Loucy (cell line): ENCODE data around the gene PIK3C2A.

Experiments
- H2AFZ ChIP-seq: fragments of 200-600 bp; sonication (generic); 2 replicates; pipeline ENCODE4 v1.6.0; 2016; ENCODE audit warnings: antibody characterized with exemption, mild to moderate bottlenecking, low read length, moderate library complexity
- H3F3A ChIP-seq: fragments of 200-600 bp; 2 replicates; pipeline ENCODE4 v1.6.0; 2016; ENCODE audit warnings: antibody characterized with exemption, low read depth, mild to moderate bottlenecking
- H3K27me3 ChIP-seq: fragments of 200-600 bp; sonication (generic); 2 replicates; pipeline ENCODE4 v1.6.1; 2014; ENCODE audit warnings: low read length, mild to moderate bottlenecking; ENCODE audit not compliant: insufficient read depth, poor library complexity, severe bottlenecking
- H3K36me3 ChIP-seq: fragments of 200-600 bp; sonication (generic); 2 replicates; pipeline ENCODE4 v1.6.1; 2016; ENCODE audit warnings: low read length; ENCODE audit not compliant: insufficient read depth
- H3K4me1 ChIP-seq: fragments of 200-600 bp; sonication (generic); 2 replicates; pipeline ENCODE4 v1.5.1; 2014; ENCODE audit warnings: low read length, mild to moderate bottlenecking; ENCODE audit not compliant: insufficient read depth, poor library complexity, severe bottlenecking
- H3K4me2 ChIP-seq: fragments of 200-600 bp; sonication (generic); 2 replicates; pipeline ENCODE4 v1.6.0; 2014; ENCODE audit warnings: antibody characterized with exemption, low read length, low read depth, mild to moderate bottlenecking; ENCODE audit not compliant: poor library complexity, severe bottlenecking
- H3K4me3 ChIP-seq: fragments of 200-600 bp; sonication (generic); 2 replicates; pipeline ENCODE4 v1.5.1; 2014; ENCODE audit warnings: low read length, mild to moderate bottlenecking, mixed read lengths; ENCODE audit not compliant: poor library complexity, severe bottlenecking
- H3K79me2 ChIP-seq: fragments of 200-600 bp; sonication (generic); 2 replicates; pipeline ENCODE4 v1.6.1; 2014; ENCODE audit warnings: low read length; ENCODE audit not compliant: insufficient read depth
- H3K9ac ChIP-seq: fragments of 200-600 bp; sonication (generic); 2 replicates; pipeline ENCODE4 v1.6.0; 2014; ENCODE audit warnings: mild to moderate bottlenecking, low read depth, low read length, moderate library complexity; ENCODE audit not compliant: poor library complexity, severe bottlenecking
- H3K9me2 ChIP-seq: fragments of 200-600 bp; sonication (generic); replicated peaks from 2 replicates; pipeline ENCODE4 v1.6.1; 2016; ENCODE audit warnings: low read depth, low read length, mixed read lengths
- H3K9me3 ChIP-seq: fragments of 200-600 bp; sonication (generic); 2 replicates; pipeline ENCODE4 v1.6.1; 2014; ENCODE audit warnings: mild to moderate bottlenecking, antibody characterized with exemption, low read length, low read depth; ENCODE audit not compliant: insufficient read depth
- H4K20me1 ChIP-seq: fragments of 200-600 bp; sonication (generic); 2 replicates; pipeline ENCODE4 v1.6.0; 2014; ENCODE audit warnings: antibody characterized with exemption, low read length, mild to moderate bottlenecking; ENCODE audit not compliant: insufficient read depth, poor library complexity, severe bottlenecking
- EZH2phosphoT487 ChIP-seq: fragments of 200-600 bp; IDR thresholded peaks from 2 replicates; pipeline ENCODE4 v1.6.1; 2018; ENCODE audit warnings: antibody characterized with exemption, mild to moderate bottlenecking, moderate library complexity, borderline replicate concordance
- TF ChIP-seq, protein P1 (sequence below): fragments of 200-600 bp; sonication (generic); conservative IDR thresholded peaks from 2 replicates; pipeline ENCODE4 v1.5.1; 2014; ENCODE audit warnings: mild to moderate bottlenecking, antibody characterized with exemption, low read length

Gene PIK3C2A, protein sequence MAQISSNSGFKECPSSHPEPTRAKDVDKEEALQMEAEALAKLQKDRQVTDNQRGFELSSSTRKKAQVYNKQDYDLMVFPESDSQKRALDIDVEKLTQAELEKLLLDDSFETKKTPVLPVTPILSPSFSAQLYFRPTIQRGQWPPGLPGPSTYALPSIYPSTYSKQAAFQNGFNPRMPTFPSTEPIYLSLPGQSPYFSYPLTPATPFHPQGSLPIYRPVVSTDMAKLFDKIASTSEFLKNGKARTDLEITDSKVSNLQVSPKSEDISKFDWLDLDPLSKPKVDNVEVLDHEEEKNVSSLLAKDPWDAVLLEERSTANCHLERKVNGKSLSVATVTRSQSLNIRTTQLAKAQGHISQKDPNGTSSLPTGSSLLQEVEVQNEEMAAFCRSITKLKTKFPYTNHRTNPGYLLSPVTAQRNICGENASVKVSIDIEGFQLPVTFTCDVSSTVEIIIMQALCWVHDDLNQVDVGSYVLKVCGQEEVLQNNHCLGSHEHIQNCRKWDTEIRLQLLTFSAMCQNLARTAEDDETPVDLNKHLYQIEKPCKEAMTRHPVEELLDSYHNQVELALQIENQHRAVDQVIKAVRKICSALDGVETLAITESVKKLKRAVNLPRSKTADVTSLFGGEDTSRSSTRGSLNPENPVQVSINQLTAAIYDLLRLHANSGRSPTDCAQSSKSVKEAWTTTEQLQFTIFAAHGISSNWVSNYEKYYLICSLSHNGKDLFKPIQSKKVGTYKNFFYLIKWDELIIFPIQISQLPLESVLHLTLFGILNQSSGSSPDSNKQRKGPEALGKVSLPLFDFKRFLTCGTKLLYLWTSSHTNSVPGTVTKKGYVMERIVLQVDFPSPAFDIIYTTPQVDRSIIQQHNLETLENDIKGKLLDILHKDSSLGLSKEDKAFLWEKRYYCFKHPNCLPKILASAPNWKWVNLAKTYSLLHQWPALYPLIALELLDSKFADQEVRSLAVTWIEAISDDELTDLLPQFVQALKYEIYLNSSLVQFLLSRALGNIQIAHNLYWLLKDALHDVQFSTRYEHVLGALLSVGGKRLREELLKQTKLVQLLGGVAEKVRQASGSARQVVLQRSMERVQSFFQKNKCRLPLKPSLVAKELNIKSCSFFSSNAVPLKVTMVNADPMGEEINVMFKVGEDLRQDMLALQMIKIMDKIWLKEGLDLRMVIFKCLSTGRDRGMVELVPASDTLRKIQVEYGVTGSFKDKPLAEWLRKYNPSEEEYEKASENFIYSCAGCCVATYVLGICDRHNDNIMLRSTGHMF (N-terminal part only)

DNA sequence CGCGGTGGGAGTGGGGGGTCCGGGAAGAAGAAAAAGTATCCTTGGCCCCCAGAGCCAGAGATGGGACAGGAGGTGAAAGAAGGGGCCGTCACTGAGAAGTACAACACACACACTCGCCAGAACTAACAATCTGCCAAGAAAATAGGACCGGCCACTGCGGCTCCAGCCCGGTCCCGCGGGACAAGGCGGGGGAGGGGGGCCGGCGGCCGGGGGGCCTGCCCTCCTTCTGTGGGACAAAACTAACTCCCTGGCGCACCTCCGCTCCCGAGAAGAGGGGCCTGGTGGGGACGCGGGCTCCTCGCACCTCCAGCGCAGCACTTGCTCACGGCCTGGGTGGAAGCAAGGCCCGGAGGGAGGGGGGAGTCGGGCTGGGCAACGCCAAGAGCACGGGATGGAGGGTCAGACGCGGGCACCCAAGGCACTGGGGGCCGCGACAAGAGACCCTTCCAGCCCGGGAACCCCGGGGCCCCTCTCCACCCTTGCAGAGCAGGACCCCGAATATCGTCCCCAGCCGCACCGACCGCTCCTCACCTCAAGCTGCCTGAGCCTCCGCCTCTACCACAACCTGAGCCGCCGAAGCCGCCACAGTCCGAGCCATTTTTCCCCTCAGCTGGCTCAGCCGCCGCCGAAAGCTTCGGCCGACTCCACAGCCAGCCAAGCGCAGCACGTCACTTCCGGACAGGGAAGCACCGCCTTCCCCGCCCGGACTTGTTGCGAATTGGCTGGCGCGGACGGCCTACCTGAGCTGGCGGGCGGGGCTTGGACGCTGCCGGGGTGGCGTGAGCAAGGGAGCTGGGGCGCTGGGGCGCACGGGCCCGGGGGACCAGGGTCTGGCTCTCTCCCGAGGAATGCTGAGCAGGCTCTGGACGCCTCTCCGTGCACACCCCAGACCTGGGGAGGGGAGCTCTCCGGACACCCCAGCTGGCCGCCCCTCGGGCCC lies at the start of gene PIK3C2A:
PIK3C2A (minus strand) TSS at position 670 of the 940 bp plus-strand sequence. CDS start 38,245 bp downstream, outside the sequence.
- Histone ChIP-seq H3K27me3 (no peaks in the 10 kb centered on the region), H3K9ac (peak within 1 kb of the TSS; percentile 88), H3K79me2 (peaks cover 49% of the 10 kb centered on the region), H2AFZ (peak within 1 kb of the TSS; percentile 90), H3K4me2 (peak within 1 kb of the TSS; percentile 77), H3K4me1 (peaks cover 37% of the 10 kb centered on the region), H3F3A (no peaks in the 10 kb centered on the region), H4K20me1 (peaks cover 10% of the 10 kb centered on the region), H3K9me3 (no peaks in the 10 kb centered on the region), H3K9me2 (no peaks in the 10 kb centered on the region), H3K36me3 (no peaks in the 10 kb centered on the region), H3K4me3 (peak within 1 kb of the TSS; percentile 90)
- TF ChIP-seq EZH2phosphoT487: no peak
- TF ChIP-seq, protein P1, sequence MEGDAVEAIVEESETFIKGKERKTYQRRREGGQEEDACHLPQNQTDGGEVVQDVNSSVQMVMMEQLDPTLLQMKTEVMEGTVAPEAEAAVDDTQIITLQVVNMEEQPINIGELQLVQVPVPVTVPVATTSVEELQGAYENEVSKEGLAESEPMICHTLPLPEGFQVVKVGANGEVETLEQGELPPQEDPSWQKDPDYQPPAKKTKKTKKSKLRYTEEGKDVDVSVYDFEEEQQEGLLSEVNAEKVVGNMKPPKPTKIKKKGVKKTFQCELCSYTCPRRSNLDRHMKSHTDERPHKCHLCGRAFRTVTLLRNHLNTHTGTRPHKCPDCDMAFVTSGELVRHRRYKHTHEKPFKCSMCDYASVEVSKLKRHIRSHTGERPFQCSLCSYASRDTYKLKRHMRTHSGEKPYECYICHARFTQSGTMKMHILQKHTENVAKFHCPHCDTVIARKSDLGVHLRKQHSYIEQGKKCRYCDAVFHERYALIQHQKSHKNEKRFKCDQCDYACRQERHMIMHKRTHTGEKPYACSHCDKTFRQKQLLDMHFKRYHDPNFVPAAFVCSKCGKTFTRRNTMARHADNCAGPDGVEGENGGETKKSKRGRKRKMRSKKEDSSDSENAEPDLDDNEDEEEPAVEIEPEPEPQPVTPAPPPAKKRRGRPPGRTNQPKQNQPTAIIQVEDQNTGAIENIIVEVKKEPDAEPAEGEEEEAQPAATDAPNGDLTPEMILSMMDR: no peak

DNA sequence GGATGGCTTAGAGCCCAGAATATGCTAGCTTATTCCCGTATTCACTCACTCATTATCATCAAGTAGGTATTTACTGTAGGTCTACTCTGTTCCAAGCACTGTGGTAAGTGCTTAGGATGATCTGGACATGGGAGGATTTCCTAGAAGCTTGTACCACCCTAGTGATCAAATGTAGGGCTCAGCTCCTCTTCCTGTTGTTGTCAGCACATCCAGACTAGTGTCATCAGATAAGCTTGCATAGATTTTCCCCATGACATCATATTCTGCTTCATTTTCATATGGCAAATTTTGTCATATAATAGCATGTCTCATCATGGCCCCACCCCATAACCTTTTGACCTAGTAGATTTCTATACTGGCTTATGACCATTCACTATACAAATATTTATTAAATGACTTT lies 49.4 kb upstream of the PIK3C2A start:
- Histone ChIP-seq H2AFZ (no peak overlapping the region), H3F3A (no peaks in the 10 kb centered on the region), H3K36me3 (no peaks in the 10 kb centered on the region), H3K4me1 (no peaks in the 10 kb centered on the region), H3K4me3 (no peak overlapping the region), H4K20me1 (no peaks in the 10 kb centered on the region), H3K9me3 (no peaks in the 10 kb centered on the region), H3K9me2 (no peaks in the 10 kb centered on the region), H3K9ac (no peak overlapping the region), H3K27me3 (no peaks in the 10 kb centered on the region), H3K79me2 (no peaks in the 10 kb centered on the region), H3K4me2 (no peak overlapping the region)
- TF ChIP-seq, protein P1: no peak
- no peak for TF ChIP-seq EZH2phosphoT487

DNA sequence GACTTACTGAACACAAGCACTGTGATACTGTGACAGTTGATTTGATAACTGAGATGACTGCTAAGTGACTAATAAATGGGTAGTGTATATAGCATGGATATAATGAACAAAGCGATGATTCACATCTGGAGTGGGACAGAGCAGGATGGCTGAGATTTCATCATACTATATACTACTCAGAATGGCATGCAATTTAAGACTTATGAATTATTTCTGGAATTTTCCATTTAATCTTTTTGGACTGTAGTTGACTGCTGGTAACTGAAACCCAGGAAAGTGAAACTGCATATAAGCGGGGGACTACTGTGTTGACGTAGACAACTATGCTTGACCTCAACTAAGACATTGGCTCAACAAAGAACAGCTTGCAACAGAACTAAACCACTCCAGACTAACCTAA lies 48.7 kb upstream of the PIK3C2A start:
- Histone ChIP-seq H3K9me3 (no peaks in the 10 kb centered on the region), H3K27me3 (no peaks in the 10 kb centered on the region), H3K4me3 (no peak overlapping the region), H3F3A (no peaks in the 10 kb centered on the region), H3K79me2 (no peaks in the 10 kb centered on the region), H3K9ac (no peak overlapping the region), H3K4me2 (no peak overlapping the region), H3K36me3 (no peaks in the 10 kb centered on the region), H2AFZ (no peak overlapping the region), H3K4me1 (no peaks in the 10 kb centered on the region), H4K20me1 (no peaks in the 10 kb centered on the region), H3K9me2 (no peaks in the 10 kb centered on the region)
- no peak for TF ChIP-seq EZH2phosphoT487
- TF ChIP-seq, protein P1: no peak
